GM12801 (cell line): ENCODE measurements around the gene SLC6A13.

Source experiments
- TF ChIP-seq, protein P1 (sequence below): IDR thresholded peaks from one replicate; pipeline ENCODE4 v1.5.1; 2011; ENCODE audit warnings: control low read depth; ENCODE audit not compliant: insufficient read length; ENCODE audit errors: extremely low read depth

Gene SLC6A13

DNA sequence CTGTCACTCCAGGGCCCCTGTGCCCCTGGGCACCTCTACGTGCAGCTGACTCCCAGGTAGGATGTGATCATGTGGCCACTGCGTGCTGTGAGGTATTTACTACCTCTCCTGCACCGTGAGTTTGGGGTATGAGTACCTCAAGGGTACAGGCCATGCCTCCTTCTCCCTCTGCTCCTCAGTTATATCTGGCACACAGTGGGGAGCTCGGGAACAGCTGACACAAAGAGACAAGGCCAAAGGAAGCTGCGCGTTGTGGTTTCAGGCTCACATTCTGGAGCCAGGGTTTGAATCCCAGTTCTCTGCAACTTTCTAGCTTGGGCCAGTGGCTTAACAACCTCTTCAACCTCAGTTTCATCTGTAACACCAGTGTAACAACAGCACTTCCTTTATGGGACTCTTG is 40.9 kb downstream of the SLC6A13 start:
- TF ChIP-seq, protein P1, sequence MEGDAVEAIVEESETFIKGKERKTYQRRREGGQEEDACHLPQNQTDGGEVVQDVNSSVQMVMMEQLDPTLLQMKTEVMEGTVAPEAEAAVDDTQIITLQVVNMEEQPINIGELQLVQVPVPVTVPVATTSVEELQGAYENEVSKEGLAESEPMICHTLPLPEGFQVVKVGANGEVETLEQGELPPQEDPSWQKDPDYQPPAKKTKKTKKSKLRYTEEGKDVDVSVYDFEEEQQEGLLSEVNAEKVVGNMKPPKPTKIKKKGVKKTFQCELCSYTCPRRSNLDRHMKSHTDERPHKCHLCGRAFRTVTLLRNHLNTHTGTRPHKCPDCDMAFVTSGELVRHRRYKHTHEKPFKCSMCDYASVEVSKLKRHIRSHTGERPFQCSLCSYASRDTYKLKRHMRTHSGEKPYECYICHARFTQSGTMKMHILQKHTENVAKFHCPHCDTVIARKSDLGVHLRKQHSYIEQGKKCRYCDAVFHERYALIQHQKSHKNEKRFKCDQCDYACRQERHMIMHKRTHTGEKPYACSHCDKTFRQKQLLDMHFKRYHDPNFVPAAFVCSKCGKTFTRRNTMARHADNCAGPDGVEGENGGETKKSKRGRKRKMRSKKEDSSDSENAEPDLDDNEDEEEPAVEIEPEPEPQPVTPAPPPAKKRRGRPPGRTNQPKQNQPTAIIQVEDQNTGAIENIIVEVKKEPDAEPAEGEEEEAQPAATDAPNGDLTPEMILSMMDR = no peak

DNA sequence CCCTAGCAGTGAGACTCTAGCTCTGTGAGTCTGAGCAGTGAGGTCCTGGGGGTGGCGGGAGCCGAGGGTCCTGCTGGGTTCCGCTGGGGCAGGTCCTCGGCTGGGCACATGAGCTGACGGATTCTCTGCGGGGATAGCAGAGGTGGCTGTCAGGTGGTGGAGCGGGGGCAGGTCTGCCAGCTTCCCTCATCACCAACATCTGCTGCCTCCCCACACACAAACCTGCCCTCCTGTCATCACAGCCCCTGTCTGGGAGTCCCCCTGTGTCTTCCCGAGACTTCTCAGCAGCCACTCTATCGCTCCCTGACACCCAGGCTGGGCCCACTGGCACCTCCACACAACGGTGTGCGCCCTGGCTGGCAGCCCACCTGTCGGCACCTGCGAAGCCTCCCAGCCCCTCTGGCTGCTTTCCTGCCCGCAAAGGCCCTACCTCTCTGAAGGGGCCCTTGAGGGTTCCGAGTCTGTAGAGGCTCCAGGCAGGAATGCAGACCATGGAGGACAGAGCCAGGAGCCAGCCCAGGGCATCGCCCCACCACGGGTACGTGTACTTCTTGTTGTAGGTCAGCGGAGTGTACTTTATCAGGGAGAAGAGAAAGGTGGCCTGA is 41.6 kb downstream of the SLC6A13 start:
- TF ChIP-seq, protein P1 = no peak

DNA sequence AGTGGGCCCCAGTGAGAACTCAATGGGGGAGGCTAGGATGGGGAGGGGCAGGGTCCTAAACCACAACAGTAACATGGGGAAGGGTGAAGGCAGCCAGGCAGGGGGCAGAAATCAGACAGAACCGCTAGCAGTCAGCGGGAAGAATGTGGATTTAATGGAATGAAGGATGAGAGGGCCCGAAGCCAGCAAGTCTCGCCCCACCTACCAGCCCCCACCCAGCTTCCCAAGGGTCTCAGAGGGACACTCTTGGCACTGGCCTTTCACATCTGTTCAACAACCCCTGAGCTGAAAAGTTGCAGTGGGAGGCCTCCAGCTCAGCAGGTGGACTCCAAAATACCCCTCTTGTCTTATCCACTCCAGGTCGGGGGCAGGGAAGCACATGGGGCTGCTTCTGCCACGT is 42.1 kb downstream of the SLC6A13 start:
- TF ChIP-seq, protein P1 = no peak

DNA sequence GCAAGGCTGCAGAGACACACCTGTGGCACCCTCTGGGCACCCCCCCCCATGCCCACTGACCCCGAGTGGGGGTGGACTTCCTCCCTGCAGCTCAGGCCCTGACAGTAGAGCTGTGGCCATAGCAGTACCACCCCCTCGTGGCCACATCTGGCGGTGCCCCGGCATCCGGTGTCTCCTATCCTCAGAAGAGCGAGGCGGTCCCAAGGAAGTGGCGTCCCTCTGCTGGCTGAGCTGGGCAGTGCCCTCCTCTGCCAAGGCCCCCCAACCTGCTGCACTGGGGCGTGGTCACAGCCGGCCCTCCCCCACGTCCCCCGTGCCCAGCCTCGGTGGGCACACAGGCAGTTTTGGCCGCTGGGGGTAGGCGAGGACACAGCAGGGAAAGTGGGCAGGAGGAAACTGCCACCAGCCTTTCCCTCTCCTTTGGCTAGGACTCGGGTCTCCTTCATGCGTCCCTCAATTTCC is 42.7 kb downstream of the SLC6A13 start:
- TF ChIP-seq, protein P1 = no peak

DNA sequence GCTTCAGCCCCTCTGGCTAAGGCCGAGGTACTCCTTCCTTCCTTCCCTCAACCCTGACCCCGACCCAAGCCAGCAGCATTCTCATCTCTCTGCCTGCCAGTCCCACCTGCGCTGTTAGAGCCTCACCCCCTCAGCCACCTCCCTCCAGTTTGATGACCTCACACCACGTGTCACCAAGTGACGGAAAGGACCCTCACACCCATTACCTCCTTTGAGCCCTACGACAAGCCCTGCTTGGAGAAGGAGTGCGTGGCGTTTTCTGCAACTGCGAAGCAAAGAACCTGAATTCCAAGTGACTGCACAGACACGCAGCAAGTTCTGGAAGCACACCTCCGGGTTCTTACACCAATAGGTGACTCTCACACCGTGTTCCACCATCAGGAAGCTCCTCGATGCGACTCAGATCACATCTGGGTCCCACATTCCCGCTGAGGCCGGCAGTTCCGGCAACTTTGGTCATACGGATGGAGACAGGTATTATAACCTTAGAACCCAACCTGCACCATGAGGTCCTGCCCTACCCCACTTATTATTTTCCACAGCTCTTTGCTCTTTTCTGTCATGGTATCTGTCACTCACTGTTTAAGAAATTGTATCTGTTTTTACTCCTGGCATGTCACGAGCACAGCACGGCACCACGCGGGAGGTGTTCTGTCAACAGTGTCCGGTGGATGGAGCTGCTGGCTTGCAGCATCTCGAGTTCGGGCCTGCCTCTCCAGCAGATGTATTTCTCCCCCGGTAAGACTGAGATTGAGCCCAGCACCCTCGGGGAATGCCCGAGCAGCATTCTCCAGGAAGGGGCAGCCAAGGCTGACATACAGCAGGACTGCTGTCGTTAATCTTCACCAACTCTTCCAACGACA is 43.7 kb downstream of the SLC6A13 start:
- TF ChIP-seq, protein P1 = no peak

DNA sequence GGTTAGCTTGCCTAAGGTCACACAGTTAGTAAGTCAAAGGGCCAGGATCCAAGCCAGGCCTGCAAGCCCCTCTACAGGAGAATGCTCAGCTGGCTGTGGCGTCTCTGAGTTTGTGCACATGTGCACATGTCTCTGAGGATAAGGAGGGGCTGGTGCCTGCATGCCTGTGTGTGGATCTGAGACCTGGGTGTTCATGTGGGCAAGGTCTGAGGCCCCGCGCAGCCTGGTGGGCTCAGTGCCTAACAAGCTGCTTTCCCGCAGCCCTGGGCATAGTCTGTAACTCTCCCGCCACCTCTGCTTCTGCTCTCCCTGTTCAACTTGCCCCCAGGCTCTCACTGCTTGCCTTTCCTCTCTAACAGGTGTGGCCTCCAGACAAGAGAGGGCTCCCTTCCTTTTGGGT is 44.4 kb downstream of the SLC6A13 start:
- TF ChIP-seq, protein P1 = no peak

DNA sequence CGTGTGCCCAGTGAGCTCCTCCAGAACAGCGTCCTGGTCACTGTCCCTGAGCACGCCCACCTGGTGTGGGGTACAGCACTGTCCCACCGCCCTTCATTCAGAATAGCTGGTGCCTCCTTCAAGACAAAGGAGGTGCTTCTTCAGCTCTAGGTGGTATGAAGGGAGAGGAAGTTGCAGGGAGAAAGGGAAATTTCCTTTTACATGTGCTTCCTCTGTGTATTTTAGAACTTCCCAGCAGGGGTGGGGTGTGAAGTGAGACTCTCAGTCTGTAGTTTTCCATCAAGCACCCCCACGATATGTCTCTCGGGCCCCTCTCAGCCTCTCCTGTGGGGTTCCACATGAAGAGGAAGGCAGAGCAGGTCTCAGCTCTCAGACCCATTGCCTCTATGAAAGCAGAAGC is 47.5 kb downstream of the SLC6A13 start:
- TF ChIP-seq, protein P1 = no peak
